Measurements from ENCODE around the gene GCN1. TPM values are rescaled to one million over a fixed set of nuclear protein-coding genes. Genes with fewer than 3 reads are reported as not detected.

The GCN1 gene
- total RNA-seq, 6 experiments from 2014 or later: 29.9 to 62.8 (median 39.4) TPM

DNA sequence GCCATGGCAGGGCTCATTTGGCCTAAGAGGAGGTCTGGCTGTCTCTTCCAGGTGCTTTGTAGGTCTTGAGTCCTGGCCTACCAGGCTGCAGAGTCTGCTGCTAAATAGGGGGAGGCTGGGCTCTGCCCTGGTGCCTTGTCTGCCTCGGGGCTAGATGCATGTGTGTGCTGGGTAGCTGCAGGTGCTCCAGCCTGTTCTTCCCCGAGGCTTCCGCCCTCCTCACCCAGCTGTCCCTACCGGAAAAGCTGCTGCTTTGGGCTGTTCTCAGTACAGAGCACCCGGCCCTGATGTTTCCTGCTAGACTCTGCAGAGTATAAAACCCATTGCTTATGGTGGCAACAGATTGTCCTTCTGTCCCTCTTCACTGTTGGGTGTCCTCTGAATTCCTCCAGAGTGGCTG is 115.6 kb downstream of the GCN1 start:
- TF ChIP-seq CTCF (IDR thresholded peaks at IDR 0.05): no peak
- TF ChIP-seq POLR2A (IDR thresholded peaks at IDR 0.05): no peak
- no peak overlapping the region for H3K4me3 ChIP-seq
- intact Hi-C loops (cut with DNase I): loop anchor here in 1 of 2 donors (10.0 kb wide), 1 partner anchor 134 kb away; no protein-coding TSS in a partner anchor
- no peaks in the 10 kb centered on the region for H3K36me3 ChIP-seq
- H3K4me1 ChIP-seq: no peaks in the 10 kb centered on the region
- no peak overlapping the region for H3K27ac ChIP-seq
- no peaks in the 10 kb centered on the region for H3K27me3 ChIP-seq
- DNase-seq: peak in 1 of 3 donors; percentile 23
- peak in 1 of 4 donors; percentile 15 for ATAC-seq
- no CpG with 5 or more reads among the region's 5 CpGs for WGBS (ENCODE audit: insufficient coverage, low coverage, low lambda C conversion rate, missing lambda C conversion rate)
- H3K9me3 ChIP-seq: no peaks in the 10 kb centered on the region

DNA sequence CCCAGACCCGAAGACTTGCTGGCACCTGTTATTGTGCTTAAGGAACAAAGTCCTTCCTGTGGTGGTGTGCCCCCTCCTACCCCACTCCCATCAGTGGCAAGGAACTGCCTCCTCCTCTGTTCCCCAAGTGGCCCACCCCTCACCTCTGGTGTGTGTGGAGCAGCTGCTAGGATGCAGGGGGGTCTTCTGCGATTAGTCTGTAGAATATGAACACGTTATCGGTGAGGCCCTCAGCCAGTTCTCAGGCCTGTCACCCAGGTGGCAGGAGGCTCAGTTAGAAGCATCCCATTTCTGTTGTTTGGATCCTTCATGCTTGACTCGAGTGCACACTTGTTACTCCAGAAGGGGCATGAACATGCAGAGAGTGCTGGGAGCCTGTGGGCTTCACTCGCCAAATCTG is 117.3 kb downstream of the GCN1 start:
- no peaks in the 10 kb centered on the region for H3K4me1 ChIP-seq
- no peak overlapping the region for H3K4me3 ChIP-seq
- H3K27me3 ChIP-seq: no peaks in the 10 kb centered on the region
- intact Hi-C loops (cut with DNase I): loop anchor here in 1 of 2 donors (10.0 kb wide), 1 partner anchor 132 kb away; no protein-coding TSS in a partner anchor
- no peak overlapping the region for H3K27ac ChIP-seq
- TF ChIP-seq CTCF (IDR thresholded peaks at IDR 0.05) (no peak), POLR2A (IDR thresholded peaks at IDR 0.05) (no peak)
- WGBS (ENCODE audit: insufficient coverage, low coverage, low lambda C conversion rate, missing lambda C conversion rate): 95% methylated on average over 4 of the region's 6 CpGs
- H3K36me3 ChIP-seq: no peaks in the 10 kb centered on the region
- H3K9me3 ChIP-seq: no peaks in the 10 kb centered on the region
- no peak for ATAC-seq
- DNase-seq: peak in 1 of 3 donors; percentile 21

Small RNAs within 50 kb of the gene (microRNA-seq; reads per million reads assigned to microRNA genes)
- 0 reads per million in 2 donors for gene MIR4498

Small RNAs within 50 kb of the gene (small RNA-seq; reads per million reads assigned to genes)
- 0 reads per million in 2 experiments for gene MIR4498

Other genes starting within 250 kb of the GCN1 start
- 10 to 100 TPM in 3 of 6 experiments, 1 to 10 TPM in 3; 1.5 to 13.0 (median 8.7) TPM for gene BICDL1, start 205.5 kb downstream of the GCN1 start, total RNA-seq
- gene RAB35, start 78.0 kb downstream of the GCN1 start, total RNA-seq: 10 to 100 TPM; 11.7 to 22.1 (median 14.7) TPM
- 1,000 to 10,000 TPM in 2 of 6 experiments, 100 to 1,000 TPM in 4; 549 to 1,070 (median 665) TPM for gene RPLP0, start 6.4 kb upstream of the GCN1 start, total RNA-seq
- 10 to 100 TPM; 15.1 to 32.6 (median 24.1) TPM for gene PXN, start 71.0 kb upstream of the GCN1 start, total RNA-seq
- gene RNU4-2, start 97.2 kb upstream of the GCN1 start, total RNA-seq: 1,000 to 10,000 TPM in 4 of 6 experiments, under 1 TPM in 2; under 0.01 to 8,070 (median 3,211) TPM
- 1,000 to 10,000 TPM in 4 of 6 experiments, under 1 TPM in 1, not detected in 1; under 0.01 to 2,710 (median 2,128) TPM for gene RNU4-1, start 98.5 kb upstream of the GCN1 start, total RNA-seq
- 1 to 10 TPM in 5 of 6 experiments, under 1 TPM in 1; 0.56 to 4.1 (median 3.0) TPM for gene SIRT4, start 107.6 kb upstream of the GCN1 start, total RNA-seq
- not detected for gene PLA2G1B, start 133.1 kb upstream of the GCN1 start, total RNA-seq
- gene MSI1, start 174.4 kb upstream of the GCN1 start, total RNA-seq: 1 to 10 TPM in 1 of 6 experiments, under 1 TPM in 1, not detected in 4; 0.06 to 1.6 TPM
- gene COX6A1, start 243.4 kb upstream of the GCN1 start, total RNA-seq: 100 to 1,000 TPM; 229 to 625 (median 292) TPM